Fibroblast of gingiva (primary cell): ENCODE results near the gene MYBPC2.

Experiments
- DNase-seq: peaks from one replicate; pipeline ENCODE4 v3.0.0-alpha.2; 2011; ENCODE audit warnings: low read depth

The MYBPC2 gene

GRCh38 chr19:50410109-50410508 lies 22.6 kb upstream of the MYBPC2 start:
- no peak for DNase-seq

GRCh38 chr19:50412419-50412818 lies 20.3 kb upstream of the MYBPC2 start:
- DNase-seq: no peak

GRCh38 chr19:50413096-50413495 lies 19.6 kb upstream of the MYBPC2 start:
- DNase-seq: no peak

- no peak for DNase-seq
Observed at GRCh38 chr19:50413531-50413930, 19.2 kb upstream of the MYBPC2 start.

- peak; percentile 47 for DNase-seq
Observed at GRCh38 chr19:50414864-50415660, 17.6 kb upstream of the MYBPC2 start.

- no peak for DNase-seq
Observed at GRCh38 chr19:50415661-50416033, 17.0 kb upstream of the MYBPC2 start.

- DNase-seq: no peak
Observed at GRCh38 chr19:50416034-50416977, 16.4 kb upstream of the MYBPC2 start.

GRCh38 chr19:50417111-50418081 lies 15.3 kb upstream of the MYBPC2 start:
- DNase-seq: no peak

- no peak for DNase-seq
Observed at GRCh38 chr19:50418176-50419021, 14.3 kb upstream of the MYBPC2 start, which contains the start of gene SPIB. TSS of gene SPIB (plus strand) at chr19:50418938. CDS start at chr19:50418963, 25 bp downstream.

GRCh38 chr19:50419022-50419579 lies 13.6 kb upstream of the MYBPC2 start:
- no peak for DNase-seq

- no peak for DNase-seq
Observed at GRCh38 chr19:50419580-50420035, 13.1 kb upstream of the MYBPC2 start.

- no peak for DNase-seq
Observed at GRCh38 chr19:50420127-50420526, 12.6 kb upstream of the MYBPC2 start.

GRCh38 chr19:50420808-50421207 lies 11.9 kb upstream of the MYBPC2 start:
- no peak for DNase-seq

- no peak for DNase-seq
Observed at GRCh38 chr19:50422397-50423278, 10.1 kb upstream of the MYBPC2 start.

GRCh38 chr19:50423279-50424113 lies 9.2 kb upstream of the MYBPC2 start:
- no peak for DNase-seq

- no peak for DNase-seq
Observed at GRCh38 chr19:50425581-50425980, 7.1 kb upstream of the MYBPC2 start.

GRCh38 chr19:50427318-50427925 lies 5.3 kb upstream of the MYBPC2 start:
- DNase-seq: no peak

- peak; percentile 77 for DNase-seq
Observed at GRCh38 chr19:50427997-50428425, 4.7 kb upstream of the MYBPC2 start.
